Posterior cingulate gyrus (tissue), 11 donors: ENCODE data around the gene TMEM250.

Source experiments
- DNase-seq, 10 donors: peaks; one replicate each; pipeline versions ENCODE4 v3.0.0 to v3.0.0-alpha.2; 2020 to 2021; ENCODE audit warnings: mixed read lengths in 3 of 10
- intact Hi-C: fragments of 100-400 bp; cut with DNase I; formaldehyde crosslinking; loops from one replicate; pipeline ENCODE4 v1.15.1; 2023

Gene TMEM250

DNA sequence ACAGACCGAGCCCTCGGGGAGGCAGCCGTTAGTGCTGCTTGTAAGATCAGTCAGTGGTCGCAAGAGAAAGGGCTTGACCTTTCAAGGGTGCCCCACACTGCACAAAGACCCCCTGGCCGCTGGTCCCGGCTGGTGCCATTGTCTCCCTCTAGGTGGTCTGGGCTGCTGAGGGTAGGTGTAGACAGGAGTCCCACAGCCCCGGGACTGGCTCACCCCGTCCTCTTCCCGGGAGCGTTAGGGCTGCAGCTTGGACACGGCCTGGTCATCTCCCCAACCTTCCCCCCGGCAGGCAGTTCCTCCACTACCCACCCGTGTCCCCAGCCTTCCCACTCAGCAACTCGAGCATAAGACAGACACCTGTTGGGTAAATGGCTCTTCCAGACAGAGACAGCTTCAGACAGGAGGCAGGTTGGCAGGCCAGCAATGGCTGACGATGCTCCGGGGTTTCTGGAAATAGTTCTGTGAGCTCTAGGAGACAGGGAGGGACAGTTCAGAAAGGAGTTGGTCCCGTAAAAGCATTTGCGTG is 15.3 kb upstream of the TMEM250 start:
- intact Hi-C loops, result no loop called here

DNA sequence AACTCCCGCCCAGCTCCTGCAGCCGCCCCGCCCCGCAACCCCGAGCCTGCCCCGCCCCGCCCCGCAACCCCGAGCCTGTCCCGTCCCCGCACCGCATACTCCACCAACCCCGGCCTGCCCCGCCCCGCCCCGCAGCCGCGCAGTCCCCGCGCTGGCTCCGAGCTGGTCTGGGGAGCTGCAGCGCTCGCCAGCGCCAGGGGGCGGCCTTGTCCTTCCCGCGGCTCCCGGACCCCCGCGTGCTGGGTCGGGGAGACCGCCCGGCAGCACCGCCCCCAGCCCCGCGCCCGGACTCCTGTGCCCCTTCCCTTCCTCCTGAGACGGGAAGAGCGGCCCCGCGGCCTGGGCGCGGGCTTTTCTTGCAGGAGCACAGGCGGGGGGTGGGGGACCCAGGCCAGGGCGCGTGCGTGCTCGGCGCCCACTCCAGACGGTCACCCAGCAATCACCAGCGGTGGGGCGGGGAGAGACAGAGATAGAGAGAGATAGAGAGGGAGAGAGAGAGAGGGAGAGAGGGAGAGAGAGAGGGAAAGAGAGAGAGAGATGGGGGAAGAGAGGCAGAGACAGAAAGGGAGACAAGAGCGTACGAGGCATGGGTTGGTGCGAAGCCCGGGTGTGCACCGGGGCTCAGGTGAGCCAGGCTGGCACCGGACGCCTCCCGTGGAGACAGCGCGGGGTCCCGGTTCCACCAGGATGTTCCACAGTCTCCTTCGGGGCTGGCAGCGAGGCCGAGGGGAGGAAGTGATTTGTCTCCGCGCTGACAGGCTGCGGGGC is 14.7 kb upstream of the TMEM250 start:
- peak in 3 of 10 donors; percentile 25 to 91 (median 40) for DNase-seq
- intact Hi-C loops, result no loop called here

More for the DNA sequence above, 15.3 kb upstream of the TMEM250 start:
- DNase-seq, result no peak

DNA sequence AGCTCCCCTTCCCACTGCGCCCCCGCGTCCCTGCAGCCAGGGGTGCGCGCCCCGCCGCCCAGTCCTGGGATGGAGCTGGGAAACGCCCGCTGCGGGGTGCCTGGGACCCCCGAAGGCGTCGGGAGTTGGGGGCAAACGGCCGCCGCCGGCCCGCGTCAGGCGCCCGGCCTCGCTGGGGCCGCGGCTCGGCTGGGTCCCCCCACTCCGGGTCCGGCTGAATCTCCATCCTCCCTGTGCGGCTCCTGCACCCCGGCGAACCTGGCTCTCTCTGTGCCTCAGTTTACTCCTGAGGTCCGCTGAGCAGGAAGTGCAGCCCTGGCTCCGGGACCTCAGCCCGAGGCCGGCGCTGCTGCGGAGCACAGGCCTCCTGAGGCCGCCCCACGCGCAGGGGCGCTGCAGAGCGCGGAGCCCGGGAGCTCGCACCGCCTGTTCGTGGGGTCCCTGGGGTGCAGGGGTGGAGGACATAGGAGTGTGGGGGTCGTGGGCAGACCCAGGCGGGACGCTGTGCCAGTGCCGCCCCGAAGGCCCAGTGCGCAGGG is 13.9 kb upstream of the TMEM250 start:
- intact Hi-C loops, result no loop called here

DNA sequence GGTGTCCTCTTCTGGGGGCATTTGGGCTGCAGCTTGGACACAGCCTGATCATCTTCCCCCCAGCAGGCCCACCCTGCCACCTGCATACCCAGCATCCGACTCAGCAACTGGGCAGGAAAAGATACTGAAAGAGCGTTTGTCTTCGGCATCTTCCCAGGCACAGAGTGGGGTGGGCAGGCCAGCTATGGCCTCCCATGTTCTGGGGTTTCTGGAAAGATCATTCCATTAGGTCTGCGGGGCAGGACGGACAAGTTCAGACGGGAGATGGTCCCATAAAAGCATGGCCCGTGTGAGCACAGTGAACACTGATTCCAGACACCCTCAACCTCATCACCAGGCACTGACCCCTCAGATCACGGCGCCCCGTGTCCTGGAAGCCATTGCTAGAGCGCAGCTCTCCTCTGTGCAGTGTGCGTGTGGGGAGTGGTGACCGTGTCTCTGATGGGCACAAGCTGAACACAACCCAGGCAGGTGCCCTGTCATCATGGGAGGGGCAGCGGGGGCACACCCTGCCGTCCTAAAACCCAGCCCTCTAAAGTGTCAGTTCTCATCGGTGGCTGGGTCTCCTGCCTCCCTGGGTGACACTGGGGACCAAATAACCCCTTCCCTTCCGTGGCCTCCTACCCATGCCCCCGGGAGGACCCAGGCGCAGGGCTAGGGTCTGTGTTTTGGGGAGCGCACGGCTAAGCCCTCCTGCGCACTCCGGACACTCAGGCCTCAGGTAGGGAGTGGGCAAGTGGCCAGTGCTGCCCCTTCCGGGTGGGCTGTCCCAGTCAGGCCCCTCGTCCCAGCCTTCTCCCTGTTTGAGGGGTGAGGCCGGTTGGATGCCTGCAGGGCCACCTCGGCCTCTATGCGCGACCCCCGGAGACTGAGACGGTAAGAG is 13.2 kb upstream of the TMEM250 start:
- intact Hi-C loops, result no loop called here

More for the DNA sequence above, 13.9 kb upstream of the TMEM250 start:
- no peak for DNase-seq

DNA sequence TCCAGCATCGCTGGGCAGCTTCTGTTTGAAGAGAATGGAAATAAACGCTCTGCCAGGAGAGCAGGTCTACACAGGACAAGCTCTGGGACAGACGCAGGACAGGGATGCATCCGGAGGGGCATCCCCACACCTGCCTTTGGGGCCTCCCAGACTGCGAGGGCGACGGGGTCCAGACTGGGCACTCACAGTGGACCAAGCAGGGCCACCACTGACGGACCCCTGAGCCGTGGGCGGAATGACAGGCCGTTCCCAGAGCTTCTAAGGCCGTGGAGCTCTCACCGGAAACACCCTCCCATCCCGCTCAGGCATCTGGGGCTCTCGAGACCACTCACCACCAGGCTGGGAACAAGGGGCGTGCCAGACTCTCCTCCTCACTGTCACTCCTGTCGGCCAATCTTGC is 10.5 kb upstream of the TMEM250 start:
- intact Hi-C loops, result loop anchor here (10.0 kb wide), 2 partner anchors 334 to 524 kb away; no protein-coding TSS in a partner anchor
- DNase-seq, result no peak

More for the DNA sequence above, 13.2 kb upstream of the TMEM250 start:
- no peak for DNase-seq

DNA sequence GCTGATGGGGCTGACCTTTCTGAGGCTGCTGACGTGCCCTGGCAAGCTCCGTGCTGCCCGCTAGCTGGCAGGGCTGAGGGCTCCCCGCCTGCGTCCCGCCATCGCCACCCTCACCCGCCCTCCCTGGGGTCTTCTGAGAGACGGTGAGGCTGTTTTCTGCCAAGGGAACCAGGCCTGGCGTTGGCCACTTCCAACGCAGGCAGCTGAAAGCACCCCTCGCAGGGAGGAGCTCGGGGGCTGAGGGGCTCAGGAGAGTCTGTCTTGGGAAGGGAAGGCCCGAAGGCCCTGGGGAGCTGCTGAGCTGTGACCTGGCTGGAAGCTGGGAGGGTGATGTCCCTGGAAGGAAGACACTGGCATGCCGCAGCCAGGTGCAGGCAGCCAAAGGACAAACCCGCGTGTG is 9.8 kb upstream of the TMEM250 start:
- no peak for DNase-seq

DNA sequence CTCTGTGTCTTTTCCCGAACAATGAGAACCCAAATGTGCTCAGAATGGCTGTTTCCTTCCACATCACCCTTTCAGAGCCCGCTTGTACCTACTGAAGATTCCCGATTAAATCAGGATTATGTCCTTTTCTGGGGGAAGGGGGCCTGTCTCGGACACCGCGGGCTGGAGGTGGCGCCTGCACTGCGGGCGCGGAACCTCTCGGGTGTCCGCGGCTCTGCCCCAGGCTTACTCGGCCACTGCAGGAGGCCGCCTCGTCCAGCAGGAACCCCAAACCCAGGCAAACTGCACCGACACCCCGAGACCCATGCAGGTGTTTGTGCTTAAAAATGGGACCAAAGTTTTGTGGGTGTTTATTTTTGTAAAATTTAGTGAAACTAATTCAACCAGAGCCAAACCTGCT is 8.6 kb upstream of the TMEM250 start:
- no peak for DNase-seq
- intact Hi-C loops, result loop anchor here (10.0 kb wide), 2 partner anchors 333 to 523 kb away; no protein-coding TSS in a partner anchor

More for the DNA sequence above, 9.8 kb upstream of the TMEM250 start:
- intact Hi-C loops, result loop anchor here (10.0 kb wide), 2 partner anchors 334 to 524 kb away; no protein-coding TSS in a partner anchor

DNA sequence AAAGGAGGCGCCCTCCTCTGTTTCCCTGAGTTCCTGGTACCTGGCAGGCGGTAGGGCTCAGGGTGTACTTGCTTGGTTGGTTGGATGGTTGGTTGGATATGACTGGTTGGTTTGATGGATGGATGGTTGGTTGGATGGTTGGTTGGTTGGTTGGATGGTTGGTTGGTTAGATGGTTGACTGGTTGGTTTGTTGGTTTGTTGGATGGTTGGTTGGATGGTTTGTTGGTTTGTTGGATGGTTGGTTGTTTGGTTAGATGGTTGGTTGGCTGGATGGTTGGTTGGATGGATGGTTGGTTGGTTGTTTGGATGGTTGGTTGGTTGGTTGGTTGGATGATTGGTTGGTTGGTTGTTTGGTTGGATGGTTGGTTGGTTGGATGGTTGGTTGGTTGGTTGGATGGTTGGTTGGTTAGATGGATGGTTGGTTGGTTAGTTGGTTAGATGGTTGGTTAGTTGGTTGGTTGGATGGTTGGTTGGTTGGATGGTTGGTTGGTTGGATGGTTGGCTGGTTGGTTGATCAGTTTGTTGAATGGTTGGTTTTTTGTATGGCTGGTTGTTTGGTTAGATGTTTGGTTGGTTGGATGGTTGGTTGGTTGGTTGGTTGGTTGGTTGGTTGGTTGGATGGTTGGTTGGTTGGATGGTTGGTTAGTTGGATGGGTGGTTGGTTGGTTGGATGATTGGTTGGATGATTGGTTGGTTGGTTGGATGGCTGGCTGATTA is 6.5 kb upstream of the TMEM250 start:
- intact Hi-C loops, result loop anchor here (5.0 to 10.0 kb wide), 4 partner anchors 263 to 520 kb away; partner anchors contain the start of gene KCNT1
- DNase-seq, result no peak

DNA sequence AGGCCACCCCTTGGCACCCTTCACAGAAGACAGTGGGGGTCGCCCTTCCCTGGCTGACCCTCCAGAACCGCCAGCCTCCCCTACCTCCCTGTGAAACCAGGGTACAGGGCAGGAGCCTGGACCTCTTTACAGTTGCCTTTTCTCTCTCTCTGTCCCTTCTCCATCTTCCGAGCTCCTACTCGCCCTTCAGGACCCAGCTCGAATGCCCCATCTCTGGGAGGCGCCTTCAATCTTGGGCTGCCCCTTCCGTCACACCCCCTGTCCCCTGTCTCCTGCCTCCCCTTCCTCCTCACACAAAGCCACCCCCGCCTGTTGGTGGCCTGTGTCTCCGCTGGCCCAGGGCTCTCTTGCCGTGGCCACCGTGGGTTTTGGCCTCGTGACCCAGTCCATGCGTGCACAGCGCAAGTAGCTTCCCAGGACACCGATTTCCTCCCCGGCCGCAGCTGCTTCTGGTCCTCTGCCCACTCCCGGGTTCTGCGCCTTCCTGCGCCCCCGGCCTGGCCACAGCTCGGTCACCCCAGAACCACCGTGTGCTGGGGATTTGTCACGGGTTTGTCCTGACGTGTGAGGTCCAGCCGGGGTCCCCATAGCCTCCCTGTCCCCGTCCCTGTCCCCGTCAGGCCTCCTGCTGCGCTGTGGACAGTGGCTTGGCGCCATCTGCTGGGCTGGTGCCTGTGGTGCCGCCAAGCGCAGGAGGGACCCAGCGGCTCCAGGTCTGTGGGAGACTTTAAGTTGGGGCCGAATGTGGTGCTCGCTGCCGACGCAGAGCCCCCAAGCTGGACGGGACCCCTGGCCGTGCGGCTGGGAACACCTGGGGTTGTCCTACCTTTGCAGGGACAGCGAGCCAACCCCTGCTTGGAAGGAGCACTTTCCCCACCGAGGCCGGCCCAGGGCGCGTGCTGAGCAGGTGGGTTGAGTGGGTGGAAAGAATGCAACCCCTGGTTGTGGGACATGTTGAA is 4.0 kb upstream of the TMEM250 start:
- peak; percentile 74 to 97 (median 86) for DNase-seq
- intact Hi-C loops, result loop anchor here (1.0 to 10.0 kb wide), 6 partner anchors 32 to 518 kb away; partner anchors contain the start of gene KCNT1

DNA sequence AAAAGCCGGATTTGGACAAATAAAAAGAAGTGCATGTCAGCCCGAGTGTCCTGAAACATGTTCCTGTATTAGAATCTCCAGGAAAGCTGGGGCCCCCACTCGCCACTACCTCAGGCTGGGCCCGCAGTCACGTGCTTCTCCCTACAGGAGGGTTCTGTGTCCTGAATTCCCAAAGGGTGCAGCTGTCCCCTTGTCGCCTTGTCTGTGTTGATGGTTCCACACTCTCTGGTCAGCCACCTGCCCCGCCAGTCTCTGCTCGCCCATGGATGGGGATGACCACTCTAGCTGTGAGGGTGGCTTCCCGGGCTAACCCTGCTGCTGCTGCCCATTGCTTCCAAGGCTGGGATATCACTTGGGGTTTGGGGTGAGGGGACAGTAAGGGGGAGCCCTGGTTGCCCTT is 3.1 kb upstream of the TMEM250 start:
- intact Hi-C loops, result loop anchor here (2.0 to 10.0 kb wide), 5 partner anchors 31 to 517 kb away; partner anchors contain the start of gene KCNT1
- DNase-seq, result no peak

DNA sequence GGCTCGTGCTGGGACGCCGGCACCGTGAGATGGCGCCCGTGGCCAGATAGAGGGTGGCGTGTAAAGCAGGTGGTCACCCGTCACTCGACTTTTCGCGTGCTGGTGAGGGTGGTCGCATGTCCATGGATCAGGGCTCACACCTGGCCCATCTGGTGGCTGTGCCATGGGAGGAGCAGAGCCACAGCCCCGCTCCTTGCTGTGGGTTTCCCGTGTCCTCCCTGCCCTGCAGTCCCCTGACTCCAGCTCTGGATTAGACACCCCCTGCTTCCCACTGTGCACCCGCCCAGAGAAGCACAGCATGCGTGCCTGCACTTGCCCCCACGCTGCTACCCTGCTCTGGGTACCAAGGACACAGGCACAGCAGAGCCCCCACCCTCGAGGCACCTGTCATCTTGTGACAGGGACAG is 1.8 kb upstream of the TMEM250 start:
- intact Hi-C loops, result loop anchor here (5.0 to 10.0 kb wide), 4 partner anchors 258 to 516 kb away; partner anchors contain the start of gene KCNT1
- DNase-seq, result no peak

DNA sequence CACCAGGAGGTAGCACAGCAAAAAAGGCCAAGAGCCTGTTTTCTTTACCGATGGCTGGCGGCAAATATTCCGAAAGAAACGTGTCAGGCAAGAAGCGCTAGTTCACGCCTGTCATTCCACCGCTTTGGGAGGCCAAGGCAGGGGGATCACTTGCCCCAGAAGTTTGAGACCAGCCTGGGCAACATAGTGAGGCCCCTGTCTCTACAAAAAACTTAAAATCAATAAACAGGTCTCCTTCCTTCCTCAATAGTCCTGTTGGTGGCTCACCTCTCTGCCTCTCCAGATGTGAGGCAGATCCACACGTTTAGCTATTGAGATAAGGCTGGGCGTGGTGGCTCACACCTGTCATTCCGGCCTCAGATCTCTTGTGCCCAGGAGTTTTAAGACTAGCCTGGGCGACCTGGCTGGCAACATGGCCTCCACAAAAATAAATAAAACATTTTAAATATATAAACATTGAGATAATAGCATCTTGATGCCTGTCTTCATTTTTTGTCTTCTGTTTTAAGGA is 1.3 kb upstream of the TMEM250 start:
- intact Hi-C loops, result loop anchor here (5.0 to 10.0 kb wide), 4 partner anchors 258 to 515 kb away; partner anchors contain the start of gene KCNT1
- DNase-seq, result no peak

DNA sequence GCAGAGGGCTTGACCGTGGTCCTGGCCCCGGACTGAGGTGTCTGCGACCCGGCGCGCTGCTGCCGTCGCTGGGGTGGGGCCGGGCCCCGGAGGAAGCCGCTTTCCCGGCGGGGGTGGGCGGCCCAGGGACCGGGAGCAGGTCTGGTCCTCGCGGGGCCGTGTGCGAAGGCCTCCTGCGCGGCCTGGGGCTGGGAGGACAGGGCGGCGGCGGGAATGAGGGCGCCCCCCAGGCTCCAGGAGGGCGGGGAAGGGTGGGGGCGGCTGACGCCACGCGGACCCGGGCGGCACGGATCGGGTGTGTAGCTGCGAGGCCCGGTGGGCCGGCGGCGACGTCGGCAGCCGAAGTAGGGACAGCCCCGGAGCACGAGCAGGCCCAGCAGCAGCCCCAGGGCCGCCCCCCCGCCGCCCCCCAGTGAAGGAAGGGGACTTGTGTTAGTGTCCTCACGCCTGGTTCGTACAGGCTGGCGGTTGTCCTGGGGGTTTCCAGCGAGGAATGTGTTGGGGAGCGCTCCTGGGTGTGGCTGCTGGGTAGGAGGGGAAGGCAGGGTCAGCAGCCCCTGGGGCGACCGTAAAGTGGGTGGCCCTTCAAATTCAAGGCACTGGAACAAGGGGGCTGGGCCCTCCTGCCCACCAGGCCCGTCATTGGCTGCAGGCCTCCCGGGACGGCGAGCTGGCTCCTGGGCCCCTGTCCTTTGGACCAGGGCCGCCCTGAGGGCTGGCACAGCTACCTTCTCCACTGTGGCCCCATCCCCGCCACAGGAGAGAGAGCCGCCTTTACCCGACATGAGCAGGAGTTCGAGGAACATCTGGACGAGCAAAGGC is 597 bp upstream of the TMEM250 start:
- intact Hi-C loops, result no loop called here

DNA sequence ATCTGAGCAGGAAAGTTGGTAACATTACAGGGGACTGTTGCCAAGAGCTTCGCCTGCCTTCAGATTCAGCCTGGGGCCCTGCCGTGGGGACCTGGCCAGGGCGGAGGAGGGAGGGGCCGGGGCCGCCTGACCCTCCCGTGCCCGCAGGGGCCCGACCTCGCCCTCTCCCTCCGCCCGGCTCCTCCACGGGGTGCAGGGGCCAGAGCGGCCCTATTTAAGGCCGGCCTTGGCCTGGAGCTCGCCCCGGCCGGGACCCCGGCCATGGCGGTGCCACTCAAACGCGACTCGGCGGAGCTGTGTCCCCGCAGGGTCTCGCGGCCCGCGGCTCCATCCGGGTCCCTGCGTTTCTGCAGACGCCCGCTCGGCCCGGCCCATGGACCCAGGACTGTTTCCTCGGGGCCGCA is 757 bp downstream of the TMEM250 start:
- no peak for DNase-seq
- intact Hi-C loops, result loop anchor here (1.0 kb wide), 2 partner anchors 9 to 157 kb away; partner anchors contain the start of gene UBAC1

More for the DNA sequence above, 597 bp upstream of the TMEM250 start:
- no peak for DNase-seq

DNA sequence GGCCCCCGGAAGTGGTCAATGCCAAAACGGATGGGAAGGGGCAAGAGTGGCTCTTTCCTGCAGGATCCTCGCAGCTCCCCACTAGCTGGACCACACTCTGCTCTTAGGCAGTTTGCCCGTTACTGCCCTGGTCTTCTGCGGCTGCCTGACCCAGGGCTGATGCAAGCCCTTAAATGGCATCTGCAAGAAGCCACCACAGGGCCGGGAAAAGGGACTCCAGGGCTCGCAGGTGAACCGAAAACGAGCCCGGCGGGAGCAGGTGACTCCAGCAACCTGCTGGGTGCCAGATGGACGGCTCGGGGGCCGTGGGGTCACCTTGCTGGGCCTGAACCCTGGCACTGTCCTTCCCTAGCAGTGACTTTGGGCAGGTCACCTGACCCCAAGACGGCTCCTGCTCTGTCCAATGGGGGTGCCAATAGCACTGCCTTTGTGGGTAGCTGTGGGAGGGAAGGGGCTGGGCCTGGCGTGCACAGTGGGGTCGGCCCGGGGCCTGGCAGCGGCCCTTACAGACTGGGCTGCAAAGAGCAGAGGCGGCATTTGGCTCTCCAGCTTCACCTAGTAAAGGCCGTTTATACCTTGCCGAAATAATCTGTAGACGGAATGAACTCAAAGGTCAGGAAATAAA is 1.3 kb downstream of the TMEM250 start:
- DNase-seq, result no peak
- intact Hi-C loops, result no loop called here

DNA sequence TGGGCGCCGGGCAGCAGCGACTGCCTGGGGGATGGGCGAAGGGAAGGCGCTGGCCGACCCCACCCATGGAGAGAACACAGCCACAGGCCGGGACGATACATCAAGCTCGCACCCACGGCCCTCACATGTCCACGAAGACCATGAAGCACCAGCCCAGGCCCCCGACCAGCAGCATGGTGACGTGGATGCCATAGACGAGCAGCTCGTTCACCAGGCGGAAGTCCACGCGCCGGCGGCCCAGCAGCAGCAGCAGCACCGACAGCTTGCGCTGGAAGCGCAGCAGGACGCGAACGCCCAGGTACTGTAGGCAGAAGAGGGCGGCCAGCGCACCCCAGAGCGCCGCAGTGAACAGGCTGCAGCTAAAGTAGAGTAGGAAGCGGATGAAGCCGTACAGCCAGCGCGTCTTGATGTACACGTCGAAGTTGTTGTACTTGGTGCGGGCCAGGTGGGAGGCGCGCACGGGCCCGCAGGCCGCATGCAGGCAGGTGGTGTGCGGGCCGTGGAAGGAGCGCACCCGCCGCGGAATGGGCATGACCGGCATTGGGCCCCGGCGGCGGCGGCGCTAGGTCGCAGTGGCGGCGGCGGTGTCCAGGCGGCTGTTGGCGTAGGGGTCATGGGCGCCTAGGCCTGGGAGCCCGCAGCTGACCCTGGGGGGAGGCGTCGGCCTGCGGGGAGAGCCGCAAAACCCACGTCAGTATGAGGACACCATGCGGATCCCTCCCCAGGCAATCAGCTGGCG is 2.1 kb downstream of the TMEM250 start:
- no peak for DNase-seq
- intact Hi-C loops, result no loop called here
